ENCODE data around the gene NELL2.

The NELL2 gene

GRCh38 chr12:44611538-44611937, 264.6 kb downstream of the NELL2 start:
- H3K14ac ChIP-seq (ENCODE audit: low read length): no peak overlapping the region
- DNase-seq (ENCODE audit: low spot score): no peak
- H2AFZ ChIP-seq (ENCODE audit: low read length): no peak overlapping the region
- peaks cover 0 to 4% of the 10 kb centered on the region in 2 donors for H3K9me3 ChIP-seq (replicated peaks in 1 of 2; ENCODE audit: control insufficient read depth in 2 of 2, insufficient read depth in 1 of 2, low read depth in 1 of 2, low read length in 2 of 2)
- no peaks in the 10 kb centered on the region for H3K79me1 ChIP-seq (ENCODE audit: low read depth, low read length)
- H3K4me2 ChIP-seq (ENCODE audit: insufficient read depth, low read length, poor library complexity, severe bottlenecking): no peak overlapping the region
- H4K8ac ChIP-seq (ENCODE audit: low read depth, low read length): no peak overlapping the region
- H4K91ac ChIP-seq (ENCODE audit: low read depth, low read length, poor library complexity): no peak overlapping the region
- H2AK5ac ChIP-seq (ENCODE audit: low read depth, low read length): no peak overlapping the region
- H3K4me3 ChIP-seq (ENCODE audit: low read length in 2 of 2): no peak overlapping the region
- no peak overlapping the region for H3K4ac ChIP-seq (ENCODE audit: low read length)
- no peaks in the 10 kb centered on the region for H3K27me3 ChIP-seq (ENCODE audit: control insufficient read depth in 3 of 3, insufficient read depth in 3 of 3, low read depth in 1 of 3, low read length in 3 of 3)
- peaks cover 0 to 2% of the 10 kb centered on the region in 2 donors for H3K4me1 ChIP-seq (ENCODE audit: control insufficient read depth in 2 of 2, insufficient read depth in 1 of 2, low read depth in 1 of 2, low read length in 2 of 2)
- no peak overlapping the region for H2BK120ac ChIP-seq (ENCODE audit: low read depth, low read length)
- no peak overlapping the region for H3K9ac ChIP-seq (ENCODE audit: low read depth, low read length, poor library complexity)
- H3K23ac ChIP-seq (ENCODE audit: low read depth, low read length, poor library complexity): no peak overlapping the region
- peaks cover 8 to 50% of the 10 kb centered on the region in 2 donors for H3K36me3 ChIP-seq (replicated peaks in 1 of 2; ENCODE audit: control insufficient read depth in 2 of 2, insufficient read depth in 2 of 2, low read length in 2 of 2)
- WGBS, 2 donors (ENCODE audit: extremely low coverage in 2 of 2, insufficient read length in 2 of 2, insufficient replicate concordance in 1 of 2): no CpG with 5 or more reads among the region's 1 CpG
- H2BK12ac ChIP-seq (ENCODE audit: low read length): no peak overlapping the region
- no peak overlapping the region for H2BK5ac ChIP-seq (ENCODE audit: low read length)
- no peak overlapping the region for H2BK15ac ChIP-seq (ENCODE audit: low read length)
- H3K27ac ChIP-seq (replicated peaks; ENCODE audit: low read length): no peak overlapping the region
- no peak overlapping the region for H3K18ac ChIP-seq (ENCODE audit: low read length)

DNA sequence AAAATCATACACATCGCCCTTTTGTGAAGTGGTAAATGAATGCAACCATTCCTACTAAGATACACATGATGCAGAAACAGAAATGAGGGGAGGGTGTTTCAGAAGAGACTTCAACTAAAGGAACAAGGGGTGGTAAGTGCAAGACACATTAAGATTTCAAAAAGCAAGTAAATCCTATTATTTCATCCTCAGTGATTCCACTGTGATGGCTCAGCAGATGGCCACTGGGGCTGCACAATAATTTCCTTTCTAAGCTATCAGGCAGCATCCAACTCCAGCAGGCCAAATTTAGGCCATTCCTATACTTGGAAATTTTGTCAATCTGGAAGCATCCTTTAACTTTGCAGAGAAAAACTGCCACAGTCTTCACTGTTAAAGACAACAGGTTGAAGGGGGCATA, 272.4 kb downstream of the NELL2 start:
- no peak overlapping the region for H3K23ac ChIP-seq (ENCODE audit: low read depth, low read length, poor library complexity)
- H3K79me1 ChIP-seq (ENCODE audit: low read depth, low read length): no peaks in the 10 kb centered on the region
- no peak overlapping the region for H2BK12ac ChIP-seq (ENCODE audit: low read length)
- H2AFZ ChIP-seq (ENCODE audit: low read length): no peak overlapping the region
- H3K4me2 ChIP-seq (ENCODE audit: insufficient read depth, low read length, poor library complexity, severe bottlenecking): no peak overlapping the region
- H3K4me1 ChIP-seq (ENCODE audit: control insufficient read depth in 2 of 2, insufficient read depth in 1 of 2, low read depth in 1 of 2, low read length in 2 of 2): peaks cover 0 to 10% of the 10 kb centered on the region in 2 donors
- H3K27me3 ChIP-seq (ENCODE audit: control insufficient read depth in 3 of 3, insufficient read depth in 3 of 3, low read depth in 1 of 3, low read length in 3 of 3): no peaks in the 10 kb centered on the region
- no peak overlapping the region for H2BK15ac ChIP-seq (ENCODE audit: low read length)
- WGBS, 2 donors (ENCODE audit: extremely low coverage in 2 of 2, insufficient read length in 2 of 2, insufficient replicate concordance in 1 of 2): no CpG with 5 or more reads among the region's 1 CpG
- no peak overlapping the region for H2BK120ac ChIP-seq (ENCODE audit: low read depth, low read length)
- no peak overlapping the region for H2AK5ac ChIP-seq (ENCODE audit: low read depth, low read length)
- no peak overlapping the region for H2BK5ac ChIP-seq (ENCODE audit: low read length)
- H4K91ac ChIP-seq (ENCODE audit: low read depth, low read length, poor library complexity): no peak overlapping the region
- no peak overlapping the region for H4K8ac ChIP-seq (ENCODE audit: low read depth, low read length)
- DNase-seq (ENCODE audit: low spot score): peak; percentile 64
- no peak overlapping the region for H3K14ac ChIP-seq (ENCODE audit: low read length)
- H3K27ac ChIP-seq (replicated peaks; ENCODE audit: low read length): peak overlapping the region; percentile 89
- H3K9me3 ChIP-seq (replicated peaks in 1 of 2; ENCODE audit: control insufficient read depth in 2 of 2, insufficient read depth in 1 of 2, low read depth in 1 of 2, low read length in 2 of 2): peaks cover 0 to 2% of the 10 kb centered on the region in 2 donors
- no peak overlapping the region for H3K4ac ChIP-seq (ENCODE audit: low read length)
- peaks cover 3 to 72% of the 10 kb centered on the region in 2 donors for H3K36me3 ChIP-seq (replicated peaks in 1 of 2; ENCODE audit: control insufficient read depth in 2 of 2, insufficient read depth in 2 of 2, low read length in 2 of 2)
- no peak overlapping the region for H3K9ac ChIP-seq (ENCODE audit: low read depth, low read length, poor library complexity)
- H3K4me3 ChIP-seq (ENCODE audit: low read length in 2 of 2): no peak overlapping the region
- no peak overlapping the region for H3K18ac ChIP-seq (ENCODE audit: low read length)

DNA sequence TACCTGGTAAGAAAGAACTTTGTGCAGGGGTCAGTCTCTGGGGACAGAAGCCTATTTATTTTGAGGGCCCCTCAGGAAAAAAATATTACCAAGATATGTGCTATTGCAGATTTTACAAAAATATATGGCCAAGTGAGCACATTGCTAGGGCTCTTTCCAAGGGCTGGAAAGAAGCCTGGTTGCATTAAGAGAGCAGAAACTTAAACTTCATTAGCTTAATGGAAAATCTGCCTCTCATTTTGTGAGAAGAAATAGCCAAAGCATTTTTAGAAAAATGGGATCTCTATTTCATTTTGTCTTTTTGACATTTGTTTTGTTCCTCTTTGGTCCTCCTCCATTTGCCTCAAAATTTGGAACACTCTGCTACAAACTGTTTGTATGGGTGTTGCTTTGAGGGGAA, 283.5 kb downstream of the NELL2 start:
- Histone ChIP-seq H3K27ac (replicated peaks; ENCODE audit: low read length) (no peak overlapping the region), H2BK5ac (ENCODE audit: low read length) (no peak overlapping the region), H2BK12ac (ENCODE audit: low read length) (no peak overlapping the region), H3K4ac (ENCODE audit: low read length) (no peak overlapping the region), H3K4me1 (ENCODE audit: control insufficient read depth in 2 of 2, insufficient read depth in 1 of 2, low read depth in 1 of 2, low read length in 2 of 2) (no peaks in the 10 kb centered on the region), H3K27me3 (ENCODE audit: control insufficient read depth in 3 of 3, insufficient read depth in 3 of 3, low read depth in 1 of 3, low read length in 3 of 3) (no peaks in the 10 kb centered on the region), H3K79me1 (ENCODE audit: low read depth, low read length) (peaks cover 2% of the 10 kb centered on the region), H2AK5ac (ENCODE audit: low read depth, low read length) (no peak overlapping the region), H3K18ac (ENCODE audit: low read length) (no peak overlapping the region), H2BK15ac (ENCODE audit: low read length) (no peak overlapping the region), H3K36me3 (replicated peaks in 1 of 2; ENCODE audit: control insufficient read depth in 2 of 2, insufficient read depth in 2 of 2, low read length in 2 of 2) (peaks cover 2 to 21% of the 10 kb centered on the region in 2 donors), H2AFZ (ENCODE audit: low read length) (no peak overlapping the region), H3K23ac (ENCODE audit: low read depth, low read length, poor library complexity) (no peak overlapping the region), H3K9me3 (replicated peaks in 1 of 2; ENCODE audit: control insufficient read depth in 2 of 2, insufficient read depth in 1 of 2, low read depth in 1 of 2, low read length in 2 of 2) (peaks cover 0 to 4% of the 10 kb centered on the region in 2 donors), H3K14ac (ENCODE audit: low read length) (no peak overlapping the region), H2BK120ac (ENCODE audit: low read depth, low read length) (no peak overlapping the region), H4K91ac (ENCODE audit: low read depth, low read length, poor library complexity) (no peak overlapping the region), H3K4me2 (ENCODE audit: insufficient read depth, low read length, poor library complexity, severe bottlenecking) (no peak overlapping the region), H3K4me3 (ENCODE audit: low read length in 2 of 2) (no peak overlapping the region), H3K9ac (ENCODE audit: low read depth, low read length, poor library complexity) (no peak overlapping the region), H4K8ac (ENCODE audit: low read depth, low read length) (no peak overlapping the region)
- no peak for DNase-seq (ENCODE audit: low spot score)

DNA sequence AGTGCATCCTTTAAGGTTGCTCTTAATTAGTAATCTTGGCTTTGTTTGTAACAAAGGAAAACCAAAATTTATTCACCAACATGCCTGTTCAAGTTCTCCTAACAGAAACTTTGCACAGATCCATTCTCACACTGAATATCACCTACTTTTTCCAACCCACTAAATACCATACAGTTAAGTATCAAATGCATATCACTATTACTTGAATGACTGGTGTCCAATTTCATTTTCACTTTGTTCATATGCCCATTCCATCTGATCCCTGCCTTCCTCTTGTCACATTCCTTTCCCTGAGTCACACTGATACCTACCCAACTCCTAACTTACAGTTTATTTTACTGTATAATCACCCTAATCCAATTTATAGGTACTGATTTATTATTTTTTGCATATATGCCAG, 286.4 kb downstream of the NELL2 start:
- H3K4me1 ChIP-seq (ENCODE audit: control insufficient read depth in 2 of 2, insufficient read depth in 1 of 2, low read depth in 1 of 2, low read length in 2 of 2): no peaks in the 10 kb centered on the region
- H3K4ac ChIP-seq (ENCODE audit: low read length): no peak overlapping the region
- H2BK120ac ChIP-seq (ENCODE audit: low read depth, low read length): no peak overlapping the region
- H2BK5ac ChIP-seq (ENCODE audit: low read length): no peak overlapping the region
- H2AK5ac ChIP-seq (ENCODE audit: low read depth, low read length): no peak overlapping the region
- H3K36me3 ChIP-seq (replicated peaks in 1 of 2; ENCODE audit: control insufficient read depth in 2 of 2, insufficient read depth in 2 of 2, low read length in 2 of 2): peaks cover 2 to 18% of the 10 kb centered on the region in 2 donors
- H3K9ac ChIP-seq (ENCODE audit: low read depth, low read length, poor library complexity): no peak overlapping the region
- H2AFZ ChIP-seq (ENCODE audit: low read length): no peak overlapping the region
- H3K27me3 ChIP-seq (ENCODE audit: control insufficient read depth in 3 of 3, insufficient read depth in 3 of 3, low read depth in 1 of 3, low read length in 3 of 3): no peaks in the 10 kb centered on the region
- H4K91ac ChIP-seq (ENCODE audit: low read depth, low read length, poor library complexity): no peak overlapping the region
- no peak overlapping the region for H2BK12ac ChIP-seq (ENCODE audit: low read length)
- peaks cover 2% of the 10 kb centered on the region for H3K79me1 ChIP-seq (ENCODE audit: low read depth, low read length)
- H3K14ac ChIP-seq (ENCODE audit: low read length): no peak overlapping the region
- H4K8ac ChIP-seq (ENCODE audit: low read depth, low read length): no peak overlapping the region
- no peak overlapping the region for H3K4me3 ChIP-seq (ENCODE audit: low read length in 2 of 2)
- H3K4me2 ChIP-seq (ENCODE audit: insufficient read depth, low read length, poor library complexity, severe bottlenecking): no peak overlapping the region
- peaks cover 0 to 4% of the 10 kb centered on the region in 2 donors for H3K9me3 ChIP-seq (replicated peaks in 1 of 2; ENCODE audit: control insufficient read depth in 2 of 2, insufficient read depth in 1 of 2, low read depth in 1 of 2, low read length in 2 of 2)
- H3K23ac ChIP-seq (ENCODE audit: low read depth, low read length, poor library complexity): no peak overlapping the region
- no peak for DNase-seq (ENCODE audit: low spot score)
- H3K27ac ChIP-seq (replicated peaks; ENCODE audit: low read length): no peak overlapping the region
- no peak overlapping the region for H2BK15ac ChIP-seq (ENCODE audit: low read length)
- H3K18ac ChIP-seq (ENCODE audit: low read length): no peak overlapping the region
